OCI-LY1 (cell line): ENCODE results near the gene KRTAP10-4.
"Not testable (repeated sequence)": the region's sequence is repeated elsewhere in the genome, so short reads cannot be mapped to it uniquely, and the experiment has no call there.

ENCODE experiments used
- EZH2 ChIP-seq: fragments of 200-600 bp; sonication (generic), shearing (Covaris generic); IDR thresholded peaks from 2 replicates; pipeline ENCODE4 v1.8.0; 2017; ENCODE audit warnings: borderline replicate concordance, mixed run types, mild to moderate bottlenecking, antibody characterized with exemption, low read length, moderate library complexity, mixed read lengths
- TF ChIP-seq, protein P1 (sequence below): fragments of 200-600 bp; sonication (generic), shearing (Covaris generic); IDR thresholded peaks from 2 replicates; pipeline ENCODE4 v1.5.1; 2017; ENCODE audit warnings: mild to moderate bottlenecking, antibody characterized with exemption, low read length, moderate library complexity, mixed read lengths

- TF ChIP-seq, protein P1, sequence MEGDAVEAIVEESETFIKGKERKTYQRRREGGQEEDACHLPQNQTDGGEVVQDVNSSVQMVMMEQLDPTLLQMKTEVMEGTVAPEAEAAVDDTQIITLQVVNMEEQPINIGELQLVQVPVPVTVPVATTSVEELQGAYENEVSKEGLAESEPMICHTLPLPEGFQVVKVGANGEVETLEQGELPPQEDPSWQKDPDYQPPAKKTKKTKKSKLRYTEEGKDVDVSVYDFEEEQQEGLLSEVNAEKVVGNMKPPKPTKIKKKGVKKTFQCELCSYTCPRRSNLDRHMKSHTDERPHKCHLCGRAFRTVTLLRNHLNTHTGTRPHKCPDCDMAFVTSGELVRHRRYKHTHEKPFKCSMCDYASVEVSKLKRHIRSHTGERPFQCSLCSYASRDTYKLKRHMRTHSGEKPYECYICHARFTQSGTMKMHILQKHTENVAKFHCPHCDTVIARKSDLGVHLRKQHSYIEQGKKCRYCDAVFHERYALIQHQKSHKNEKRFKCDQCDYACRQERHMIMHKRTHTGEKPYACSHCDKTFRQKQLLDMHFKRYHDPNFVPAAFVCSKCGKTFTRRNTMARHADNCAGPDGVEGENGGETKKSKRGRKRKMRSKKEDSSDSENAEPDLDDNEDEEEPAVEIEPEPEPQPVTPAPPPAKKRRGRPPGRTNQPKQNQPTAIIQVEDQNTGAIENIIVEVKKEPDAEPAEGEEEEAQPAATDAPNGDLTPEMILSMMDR: not testable (repeated sequence)
- not testable (repeated sequence) for TF ChIP-seq EZH2
Observed at GRCh38 chr21:44600118-44600978, 26.8 kb downstream of the KRTAP10-4 start, which contains the start of gene KRTAP10-7.
